GM18511 (cell line): ENCODE data around the gene NAA80.

Experiments
- ATAC-seq: cut with Tn5 transposase; IDR thresholded peaks from one replicate; pipeline ENCODE4 v1.9.1; 2021; ENCODE audit warnings: mild to moderate bottlenecking, moderate library complexity; ENCODE audit not compliant: unreplicated experiment

The NAA80 gene, protein sequence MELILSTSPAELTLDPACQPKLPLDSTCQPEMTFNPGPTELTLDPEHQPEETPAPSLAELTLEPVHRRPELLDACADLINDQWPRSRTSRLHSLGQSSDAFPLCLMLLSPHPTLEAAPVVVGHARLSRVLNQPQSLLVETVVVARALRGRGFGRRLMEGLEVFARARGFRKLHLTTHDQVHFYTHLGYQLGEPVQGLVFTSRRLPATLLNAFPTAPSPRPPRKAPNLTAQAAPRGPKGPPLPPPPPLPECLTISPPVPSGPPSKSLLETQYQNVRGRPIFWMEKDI

DNA sequence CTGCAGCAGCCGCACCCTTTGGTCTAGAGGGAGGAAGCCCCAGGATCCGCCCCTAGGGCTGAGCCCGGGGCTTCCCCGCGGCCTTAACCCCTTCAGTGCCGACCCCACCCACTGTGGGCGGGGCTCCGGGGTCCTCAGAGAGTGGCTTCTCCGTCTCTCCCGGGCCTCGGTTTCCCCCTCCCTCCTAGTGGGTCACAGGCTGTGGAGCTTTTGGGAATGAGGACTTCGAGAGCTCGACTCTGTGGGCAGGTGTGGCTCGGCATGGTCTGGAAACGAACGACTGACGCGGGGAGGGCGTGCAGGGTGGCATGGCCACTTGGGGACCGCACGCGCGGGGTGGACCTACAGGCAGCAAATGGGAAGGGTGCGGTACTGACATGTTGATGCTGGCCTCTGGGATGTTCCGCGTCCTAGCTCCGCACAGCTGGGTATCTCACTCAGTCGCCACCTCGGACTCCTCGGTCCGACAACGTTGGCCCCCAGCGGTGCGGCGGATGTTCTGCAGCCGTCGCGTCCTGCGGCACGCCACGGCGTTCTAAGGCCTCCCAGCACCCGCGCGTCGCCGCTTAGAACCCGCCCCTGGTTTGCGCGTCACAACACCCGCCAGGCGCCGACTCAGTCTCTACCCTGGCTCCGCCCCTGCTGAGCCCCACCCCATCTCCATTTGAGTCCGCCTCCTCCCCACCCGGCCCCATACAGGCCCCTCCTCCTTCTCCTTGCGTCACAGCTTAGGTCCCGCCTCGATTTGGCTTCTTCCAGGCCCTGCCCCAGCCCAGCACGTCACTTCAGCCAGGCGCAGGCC is at the start of gene NAA80, which contains the start of gene HYAL3:
Gene NAA80, minus strand, starts transcription at position 570 of the 802 bp plus-strand sequence. CDS start 1,942 bp downstream, outside the sequence.
Gene HYAL3, minus strand, starts transcription at position 570 of the 802 bp plus-strand sequence. CDS start 3,803 bp downstream, outside the sequence.
- peak; percentile 84 for ATAC-seq

DNA sequence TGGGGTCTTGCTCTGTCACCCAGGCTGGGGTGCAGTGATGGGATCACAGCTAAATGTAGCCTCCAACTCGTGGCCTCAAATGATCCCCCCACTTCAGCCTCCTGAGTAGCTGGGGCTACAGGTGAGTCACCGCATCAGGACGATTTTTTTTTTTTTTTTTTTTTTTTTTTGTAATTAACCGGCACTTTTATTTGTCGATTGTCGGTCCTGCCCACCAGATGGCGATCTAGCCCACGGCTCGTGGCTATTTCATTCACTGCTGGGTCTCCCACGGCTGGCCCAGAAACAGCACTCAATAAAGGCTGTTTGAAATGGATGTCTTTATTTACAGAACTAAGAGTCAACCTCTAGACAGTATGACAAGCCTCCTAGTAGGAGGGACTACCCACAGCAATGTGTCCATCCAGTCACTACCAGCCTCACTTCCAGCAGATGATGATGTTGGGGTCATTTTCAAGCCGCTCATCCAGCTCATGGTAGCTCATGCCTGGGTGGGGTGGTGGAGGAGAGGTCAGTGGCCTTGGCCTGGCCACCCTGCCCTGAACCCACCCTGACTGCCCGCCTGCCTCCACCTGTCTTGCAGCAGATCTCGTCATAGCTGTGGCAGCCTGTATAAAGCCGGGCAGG is 48.1 kb upstream of the NAA80 start:
- ATAC-seq, result no peak

DNA sequence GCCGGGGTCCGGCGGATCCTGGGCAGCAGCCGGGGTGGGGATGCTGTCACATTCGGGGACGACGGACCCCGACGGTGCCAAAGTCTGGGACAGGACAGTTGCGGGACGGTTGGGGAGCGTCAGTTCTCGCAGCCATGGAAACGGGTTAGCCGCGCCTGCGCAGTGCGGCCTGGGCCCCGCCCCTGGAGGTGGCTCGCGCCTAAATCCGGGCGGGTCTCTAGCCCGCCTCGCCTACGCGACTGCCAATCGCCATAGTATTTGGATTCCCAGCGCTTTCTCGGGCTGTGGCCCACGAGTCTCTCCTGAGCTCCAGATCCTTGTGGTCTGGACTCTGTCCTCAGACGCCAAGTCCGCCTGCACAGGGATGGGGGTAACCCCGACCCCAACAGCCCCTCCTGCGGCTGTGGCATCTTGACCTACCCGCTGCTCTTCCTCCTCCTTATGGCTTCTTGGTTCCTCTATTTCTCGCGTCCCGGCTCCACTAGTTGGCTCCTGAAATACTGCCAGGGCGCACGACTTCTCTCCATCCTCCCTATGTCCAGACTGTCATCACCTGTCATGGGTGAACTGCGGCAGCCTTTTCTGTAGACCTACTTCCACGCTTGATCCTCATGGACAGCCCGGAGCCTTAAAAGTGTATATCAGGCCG is 46.5 kb upstream of the NAA80 start, which contains the start of gene ZMYND10:
Gene ZMYND10, minus strand, starts transcription at position 147 of the 649 bp plus-strand sequence. CDS start 153 bp downstream, outside the sequence.
- no peak for ATAC-seq

DNA sequence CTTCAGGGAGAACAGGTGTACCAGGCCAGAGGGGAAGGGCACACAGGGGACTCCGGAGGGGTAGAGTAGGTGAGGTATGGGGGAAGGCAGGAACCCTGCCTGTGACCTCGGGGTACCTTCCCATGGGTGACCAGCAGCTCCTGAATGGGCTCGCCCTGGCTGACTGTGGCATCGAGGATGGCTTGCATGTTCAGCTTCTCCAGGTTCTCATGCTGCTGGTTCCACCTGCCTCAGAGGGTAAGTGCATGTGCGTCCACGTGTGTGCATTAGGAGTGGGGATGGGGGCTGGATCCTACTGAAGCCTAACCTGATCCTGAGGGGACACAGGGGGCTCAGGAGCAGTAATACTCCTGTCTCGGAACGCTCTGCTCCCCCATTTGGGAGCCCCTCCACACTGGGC is 45.8 kb upstream of the NAA80 start:
- no peak for ATAC-seq

DNA sequence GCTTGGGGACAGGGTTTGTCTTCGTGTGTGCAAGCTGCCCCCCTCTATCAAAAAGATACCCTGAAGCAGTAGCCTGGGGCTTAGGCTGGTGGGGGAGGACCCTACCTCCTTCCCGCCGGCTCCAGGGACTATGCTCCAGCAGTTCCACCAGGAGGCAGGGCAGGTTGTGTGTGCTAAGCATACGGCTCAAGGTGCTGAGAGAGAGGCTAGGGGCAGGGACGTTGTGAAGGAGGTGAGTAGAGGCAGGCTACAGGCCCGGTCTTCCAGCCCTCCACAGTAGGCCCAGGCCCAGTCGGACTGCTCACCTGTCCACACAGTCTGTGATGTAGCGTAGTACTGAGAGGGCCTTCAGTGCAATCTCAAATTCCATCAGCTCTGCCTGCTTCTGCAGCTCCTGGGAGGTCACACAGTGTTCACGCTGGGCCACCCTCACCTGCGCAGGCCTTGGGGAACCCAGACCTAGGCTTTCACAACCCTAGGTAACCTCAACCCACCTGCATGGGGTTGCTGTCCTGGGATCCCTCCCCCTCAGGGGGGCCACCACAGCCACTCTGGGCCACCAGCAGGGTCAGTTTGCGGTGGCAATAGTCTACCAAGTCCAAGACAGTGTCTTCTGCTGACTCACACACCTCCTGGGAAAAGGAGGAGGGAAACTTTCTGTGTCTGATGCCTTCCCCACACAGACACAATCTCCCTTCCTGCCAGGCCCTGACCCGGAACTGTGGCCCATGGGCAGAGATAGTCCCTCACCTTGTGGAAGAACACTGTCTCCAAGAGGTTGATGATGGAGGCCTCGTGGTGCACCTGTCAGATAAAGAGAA is 43.8 kb upstream of the NAA80 start:
- no peak for ATAC-seq

DNA sequence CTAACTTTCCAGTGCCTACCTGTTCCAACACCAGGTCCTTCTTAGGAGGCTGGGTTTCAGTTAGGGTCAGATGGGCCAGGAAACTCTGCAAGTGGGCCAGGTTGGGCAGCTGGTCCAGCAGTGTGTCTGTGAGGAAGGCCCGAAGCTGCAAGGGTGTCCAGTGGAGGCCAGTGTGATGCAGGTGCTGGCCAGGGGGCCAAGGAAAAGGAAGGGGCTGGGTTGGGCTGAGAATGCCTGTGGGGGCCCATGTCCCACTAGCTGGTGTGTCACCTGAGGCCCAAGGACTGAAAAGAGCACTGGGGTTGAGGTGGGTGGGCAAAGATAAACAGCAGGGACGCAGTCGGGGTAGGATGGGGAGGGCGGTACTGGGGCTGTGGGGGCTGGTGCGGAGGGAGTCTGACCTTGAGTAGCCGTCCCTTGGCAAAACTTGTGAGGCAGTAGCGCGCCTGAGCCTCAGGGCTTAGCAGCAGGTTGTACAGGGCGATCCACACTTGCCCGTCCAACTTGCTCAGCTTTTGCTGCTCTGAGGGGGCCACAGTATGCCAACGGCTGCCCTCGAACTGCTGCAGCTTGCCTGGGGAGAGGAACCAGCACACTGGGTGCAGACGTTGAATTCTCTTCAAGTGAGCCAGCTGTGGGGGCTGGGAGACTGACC is 42.9 kb upstream of the NAA80 start:
- ATAC-seq, result no peak

DNA sequence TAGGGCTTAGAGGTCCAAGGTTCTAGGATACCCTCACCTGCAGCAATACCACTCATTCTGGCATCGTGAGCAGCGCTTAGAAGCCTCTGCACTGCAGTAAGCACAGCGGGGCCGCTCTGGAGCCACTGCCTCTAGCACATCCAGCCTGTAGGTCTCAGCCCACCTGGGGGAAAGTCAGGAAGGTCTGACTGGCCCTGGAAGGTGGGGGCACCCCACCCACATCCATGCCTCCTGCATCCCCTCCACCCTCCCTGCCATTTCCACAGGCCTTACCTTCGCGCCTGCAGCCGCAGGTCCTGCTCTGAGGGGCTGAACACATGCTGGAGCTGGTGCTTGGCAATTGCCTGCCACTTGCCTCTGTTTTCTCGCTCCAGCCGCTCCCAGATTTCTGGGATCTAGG is 42.3 kb upstream of the NAA80 start:
- ATAC-seq, result no peak

DNA sequence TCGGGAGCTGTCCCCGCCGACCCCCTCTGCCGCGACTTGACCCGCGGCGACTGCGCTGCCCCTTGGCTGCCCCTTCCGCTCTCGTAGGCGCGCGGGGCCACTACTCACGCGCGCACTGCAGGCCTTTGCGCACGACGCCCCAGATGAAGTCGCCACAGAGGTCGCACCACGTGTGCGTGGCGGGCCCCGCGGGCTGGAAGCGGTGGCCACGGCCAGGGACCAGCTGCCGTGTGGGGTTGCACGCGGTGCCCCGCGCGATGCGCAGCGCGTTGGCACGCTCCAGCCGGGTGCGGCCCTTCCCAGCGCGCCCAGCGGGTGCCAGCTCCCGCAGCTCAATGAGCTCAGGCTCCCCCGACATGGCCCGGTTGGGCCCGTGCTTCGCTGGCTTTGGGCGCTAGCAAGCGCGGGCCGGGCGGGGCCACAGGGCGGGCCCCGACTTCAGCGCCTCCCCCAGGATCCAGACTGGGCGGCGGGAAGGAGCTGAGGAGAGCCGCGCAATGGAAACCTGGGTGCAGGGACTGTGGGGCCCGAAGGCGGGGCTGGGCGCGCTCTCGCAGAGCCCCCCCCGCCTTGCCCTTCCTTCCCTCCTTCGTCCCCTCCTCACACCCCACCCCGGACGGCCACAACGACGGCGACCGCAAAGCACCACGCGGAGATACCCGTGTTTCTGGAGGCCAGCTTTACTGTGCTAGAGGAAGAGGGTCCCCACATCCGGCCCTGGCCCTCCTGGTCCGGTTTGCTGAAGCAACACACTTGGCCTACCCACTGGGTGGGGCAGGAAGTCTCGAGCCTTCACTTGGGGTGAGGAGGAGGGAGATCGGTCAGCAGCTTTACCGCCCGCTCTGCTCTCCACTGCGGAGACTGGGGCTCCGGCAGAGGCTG is 41.5 kb upstream of the NAA80 start, which contains the start of gene RASSF1:
Gene RASSF1, minus strand, starts transcription at position 389 of the 882 bp plus-strand sequence. Its CDS starts 31 bp downstream, at position 358.
- ATAC-seq, result no peak

DNA sequence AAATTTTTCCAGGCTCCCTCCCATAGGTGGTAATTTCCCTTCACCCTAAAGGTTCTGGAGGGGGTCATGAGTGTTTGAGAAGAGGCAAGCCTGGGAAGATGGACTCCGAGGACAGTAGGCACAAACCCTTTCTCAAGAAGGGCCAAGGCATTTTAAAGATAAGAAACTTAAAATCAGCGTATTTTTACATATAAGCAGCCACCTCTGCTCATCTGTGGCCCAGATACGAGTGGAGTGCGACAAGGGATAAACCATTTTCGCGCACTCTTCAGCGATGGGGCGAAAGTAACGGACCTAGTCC is 40.9 kb upstream of the NAA80 start:
- no peak for ATAC-seq

DNA sequence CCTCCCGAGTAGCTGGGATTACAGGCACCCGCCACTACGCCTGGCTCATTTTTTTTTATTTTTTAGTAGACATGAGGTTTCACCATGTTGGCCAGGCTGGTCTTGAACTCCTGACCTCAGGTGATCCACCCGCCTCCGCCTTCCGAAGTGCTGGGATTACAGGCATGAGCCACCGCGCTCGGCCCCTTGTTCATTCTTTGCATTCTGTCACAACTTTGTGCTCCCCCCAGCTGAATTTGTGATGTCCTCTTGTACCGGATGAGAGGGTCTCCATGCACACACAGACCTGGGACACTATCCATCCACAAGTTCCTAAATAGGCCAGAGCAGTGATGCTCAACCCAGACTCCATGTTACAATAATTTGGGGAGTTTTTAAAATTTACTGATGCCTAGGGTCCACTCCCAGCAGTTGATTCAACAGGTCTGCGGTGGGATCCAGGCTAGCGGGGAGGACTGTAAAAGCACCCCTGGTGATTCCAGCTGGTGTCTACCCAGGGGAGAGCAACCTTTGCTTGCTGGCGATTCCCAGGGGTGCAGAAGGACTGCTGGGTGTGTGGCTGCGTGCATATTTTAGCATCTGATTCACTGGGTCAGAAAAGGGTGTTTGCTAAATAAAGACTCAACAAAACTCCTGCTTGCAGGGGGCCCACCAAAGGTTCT is 40.4 kb upstream of the NAA80 start:
- no peak for ATAC-seq

DNA sequence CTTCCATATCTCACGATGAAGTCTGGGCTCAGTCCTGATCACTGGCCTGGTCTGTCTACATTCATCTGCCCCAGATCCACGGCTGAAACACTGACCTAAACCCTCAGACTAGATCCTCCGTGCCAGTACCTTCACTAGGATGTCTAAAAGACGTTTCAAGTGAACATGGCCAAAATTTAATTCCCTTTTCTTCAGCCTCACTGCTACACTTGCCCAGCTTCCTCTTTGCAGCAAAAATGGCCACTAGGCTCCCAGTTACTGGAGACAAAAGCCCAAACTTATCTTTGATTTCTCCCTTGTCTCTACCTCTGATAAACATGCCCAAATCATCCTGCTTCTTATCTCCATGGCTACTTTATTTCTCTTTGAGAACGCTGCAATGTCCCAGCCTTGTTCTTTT is 39.8 kb upstream of the NAA80 start:
- no peak for ATAC-seq

DNA sequence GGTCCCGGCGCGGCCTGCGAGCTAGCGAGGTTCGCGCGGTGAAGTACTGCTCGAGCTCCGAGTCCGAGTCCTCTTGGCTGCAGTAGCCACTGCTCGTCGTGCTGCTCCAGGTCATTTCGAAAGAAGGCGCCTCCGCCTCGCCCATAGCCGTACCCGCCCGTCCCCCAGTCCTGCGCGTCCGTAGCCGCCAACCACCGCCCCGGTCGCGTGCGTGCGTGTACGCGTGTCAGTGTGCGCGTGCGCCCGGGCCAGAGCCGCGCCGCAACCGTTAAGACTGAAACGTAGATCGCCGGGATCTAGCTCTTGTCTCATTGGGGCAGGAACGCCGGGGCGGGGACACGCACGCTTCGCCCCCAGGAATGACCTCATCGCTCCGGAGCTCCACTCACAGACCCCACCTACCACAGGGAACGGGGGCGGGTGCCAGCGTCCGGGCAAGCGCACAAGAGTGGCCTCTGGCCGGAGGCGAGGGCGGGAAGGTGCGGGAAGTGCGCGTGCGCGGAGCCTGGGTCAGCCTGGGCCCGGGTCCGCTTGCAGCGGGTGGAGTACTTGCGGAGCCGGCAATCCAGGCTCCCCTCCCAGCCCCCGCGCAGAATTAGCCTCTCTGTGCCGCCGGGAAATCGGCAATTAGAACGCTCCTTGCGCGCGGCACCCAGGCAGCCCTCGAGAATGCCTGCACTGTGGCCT is 38.1 kb upstream of the NAA80 start:
- peak; percentile 79 for ATAC-seq

DNA sequence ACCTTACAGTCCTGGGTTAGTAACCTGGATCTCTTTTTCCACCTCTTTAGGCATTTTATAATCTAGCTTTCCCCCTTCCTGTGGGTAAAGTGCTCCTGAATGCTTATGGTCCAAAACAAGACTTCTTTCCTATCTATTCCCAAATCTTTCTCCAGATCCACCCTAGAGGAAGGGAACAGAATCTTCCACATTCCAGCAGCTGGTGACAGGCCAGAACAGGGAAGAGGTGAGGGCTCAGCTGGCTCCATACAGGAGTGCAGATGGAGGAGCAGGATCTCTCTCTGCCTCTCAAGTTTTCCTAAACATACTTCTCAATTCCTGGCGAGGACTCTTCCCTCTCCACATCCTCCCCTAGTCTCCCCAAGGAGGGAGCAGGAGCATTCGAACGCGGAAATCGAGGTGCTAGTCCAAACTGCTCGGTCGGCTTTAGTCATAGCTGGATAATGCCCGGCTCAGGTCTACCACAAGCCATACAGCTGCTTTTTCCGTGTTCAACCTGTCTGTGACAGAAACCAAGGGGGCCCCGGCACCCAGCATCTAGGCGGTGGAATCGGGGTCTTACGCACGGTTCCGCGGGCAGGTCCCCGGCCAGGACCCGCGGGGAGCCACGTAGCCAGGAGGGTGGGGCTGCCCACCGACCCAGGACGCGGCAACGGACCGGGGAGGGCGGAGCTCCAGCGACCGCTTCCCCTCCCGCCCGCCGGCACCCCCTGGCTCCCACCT is 37.4 kb upstream of the NAA80 start:
- peak; percentile 35 for ATAC-seq

DNA sequence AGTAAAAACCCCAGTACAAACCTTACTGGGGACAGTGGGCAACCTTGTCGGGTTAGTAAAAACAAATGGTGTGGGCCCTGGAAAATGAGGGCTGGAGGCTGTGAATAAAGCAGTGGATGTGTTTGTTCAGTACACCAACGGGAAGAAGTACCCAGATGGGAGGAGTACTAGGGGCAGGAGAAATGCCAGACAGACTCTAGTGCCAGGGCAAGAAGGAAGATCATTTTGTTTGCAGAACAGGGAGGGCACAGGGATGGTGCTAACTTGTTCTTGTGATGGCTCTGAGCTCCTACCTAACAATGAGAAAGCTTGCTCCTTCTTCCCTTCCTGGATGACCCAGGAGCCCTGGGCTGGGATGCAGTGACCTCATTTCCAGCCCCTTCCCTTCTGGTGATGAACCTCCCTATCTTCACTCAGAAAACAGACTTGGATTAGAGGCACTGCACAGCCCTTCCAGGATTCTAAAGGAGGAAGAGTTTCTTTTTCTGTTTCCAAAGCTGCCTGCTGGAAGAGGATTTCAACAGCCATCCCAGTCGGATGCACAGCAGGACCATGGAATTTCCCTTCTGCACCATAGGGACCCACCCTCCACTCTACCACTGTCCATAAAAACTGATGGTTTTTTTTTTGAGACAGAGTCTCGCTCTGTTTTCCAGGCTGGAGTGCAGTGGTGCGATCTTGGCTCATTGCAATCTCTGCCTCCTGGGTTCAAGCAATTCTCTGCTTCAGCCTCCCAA is 35.3 kb upstream of the NAA80 start:
- no peak for ATAC-seq

DNA sequence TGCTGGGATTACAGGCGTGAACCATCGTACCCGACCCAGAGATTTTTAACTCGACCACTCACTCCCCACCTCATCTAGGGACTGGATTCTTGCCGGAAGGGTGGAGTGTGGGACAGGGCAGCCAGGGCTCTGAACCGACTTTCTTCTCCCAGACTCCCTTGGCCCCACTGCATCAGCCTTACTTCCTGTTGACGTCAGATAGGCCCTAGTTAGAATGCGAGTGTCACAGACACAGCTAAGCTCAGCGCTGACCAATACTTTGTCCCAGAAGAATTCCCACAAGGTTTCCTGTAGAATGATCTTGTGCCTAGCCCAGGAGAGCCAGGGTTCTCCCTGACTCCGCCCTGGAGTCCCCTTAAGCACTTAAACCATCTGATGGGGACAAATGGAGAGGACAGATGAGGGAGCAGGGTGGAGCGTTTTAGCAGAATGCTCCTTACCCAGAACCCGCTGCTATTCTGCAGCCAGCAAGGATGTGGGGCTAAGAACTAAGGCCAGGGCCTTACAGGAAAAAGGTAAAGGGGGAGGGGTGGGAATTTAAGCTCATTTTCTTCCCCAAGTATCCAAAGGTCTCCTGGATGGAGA is 34.6 kb upstream of the NAA80 start:
- no peak for ATAC-seq

DNA sequence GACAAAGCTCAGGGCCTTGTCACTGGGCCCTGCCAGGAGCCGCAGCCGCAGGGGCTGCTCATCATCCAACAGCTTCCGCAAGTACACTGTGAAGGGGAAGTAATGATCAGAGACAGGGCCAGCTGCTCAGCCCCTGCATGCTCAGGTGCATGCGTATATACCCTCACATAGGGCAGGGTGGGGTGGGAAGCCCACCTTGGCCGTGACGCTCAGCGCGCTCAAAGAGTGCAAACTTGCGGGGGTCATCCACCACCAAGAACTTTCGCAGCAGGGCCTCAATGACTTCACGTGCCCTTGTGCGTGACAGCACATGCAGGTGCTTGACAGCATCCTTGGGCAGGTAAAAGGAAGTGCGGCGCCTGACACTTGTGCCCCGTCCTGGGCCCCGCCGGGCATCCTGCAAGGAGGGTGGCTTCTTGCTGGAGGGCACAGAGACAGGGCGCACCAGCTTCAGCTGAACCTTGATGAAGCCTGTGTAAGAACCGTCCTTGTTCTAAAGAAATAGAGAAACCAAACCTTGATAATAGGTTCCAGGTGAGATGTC is 32.2 kb upstream of the NAA80 start:
- no peak for ATAC-seq
